Femur (tissue), 1 donor: ENCODE results near the gene PRKAB1.
"Not testable (repeated sequence)": the region's sequence is repeated elsewhere in the genome, so short reads cannot be mapped to it uniquely, and the experiment has no call there.

ENCODE experiments used
- DNase-seq: peaks from one replicate; pipeline ENCODE4 v3.0.0-alpha.2; 2017

The PRKAB1 gene

DNA sequence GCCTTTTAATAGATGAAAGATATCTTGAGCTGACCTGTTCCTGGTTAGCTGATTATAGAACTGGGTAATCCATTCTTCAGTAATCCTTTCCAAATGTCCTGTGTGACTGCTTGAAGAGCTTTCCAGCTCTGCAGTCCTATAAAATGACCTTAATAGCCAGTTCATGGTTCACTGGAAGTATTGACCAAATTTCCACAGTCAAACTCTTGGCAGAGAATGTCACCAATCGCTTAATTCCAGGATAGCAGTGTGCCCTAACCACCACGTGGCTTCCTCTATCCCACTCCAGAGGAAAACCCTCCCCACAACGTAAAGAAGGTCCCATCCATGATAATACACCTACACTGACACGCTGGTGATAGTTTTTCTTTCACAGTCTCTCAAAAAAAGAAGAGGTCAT, 17.4 kb downstream of the PRKAB1 start:
- DNase-seq: no peak

DNA sequence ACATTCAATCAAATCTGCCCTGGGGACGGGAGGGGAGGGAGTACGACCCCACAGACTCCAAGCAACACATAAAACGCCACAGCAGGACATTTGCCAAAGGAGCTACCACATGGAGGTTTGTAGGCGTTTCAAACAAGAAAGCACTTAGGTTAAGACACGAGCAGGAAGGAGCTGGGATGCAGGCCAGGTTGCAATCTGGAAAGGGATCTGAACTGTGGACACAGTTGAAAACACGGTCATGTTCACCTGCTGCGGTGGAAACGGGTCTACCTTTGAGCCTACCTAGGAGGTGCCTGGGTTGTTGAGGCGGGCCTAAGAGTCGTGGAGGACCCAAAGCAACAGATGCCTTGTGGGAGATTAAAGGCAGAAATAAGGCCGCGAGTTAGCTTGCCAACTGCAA, 18.4 kb downstream of the PRKAB1 start:
- DNase-seq: no peak

DNA sequence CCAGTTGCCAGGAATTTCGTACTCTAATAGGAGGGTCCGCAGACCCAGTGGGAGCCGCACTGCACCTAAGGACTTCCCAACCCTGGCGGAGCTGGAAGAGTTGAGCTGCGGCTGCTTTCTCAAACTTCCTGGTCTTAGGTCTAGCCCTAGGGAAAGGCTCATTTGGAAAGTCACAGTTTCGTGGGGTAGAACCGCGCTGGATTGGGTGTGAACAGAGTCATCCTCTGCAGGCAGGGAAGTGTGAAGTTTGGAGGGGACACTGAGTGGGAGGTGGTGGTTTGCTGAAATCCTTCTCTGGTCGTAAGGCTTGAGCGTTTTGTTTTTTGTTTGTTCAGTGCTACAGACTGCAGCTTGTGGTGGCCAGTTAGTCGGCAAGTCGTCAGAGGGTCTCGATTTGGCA, 18.8 kb downstream of the PRKAB1 start:
- DNase-seq: no peak

DNA sequence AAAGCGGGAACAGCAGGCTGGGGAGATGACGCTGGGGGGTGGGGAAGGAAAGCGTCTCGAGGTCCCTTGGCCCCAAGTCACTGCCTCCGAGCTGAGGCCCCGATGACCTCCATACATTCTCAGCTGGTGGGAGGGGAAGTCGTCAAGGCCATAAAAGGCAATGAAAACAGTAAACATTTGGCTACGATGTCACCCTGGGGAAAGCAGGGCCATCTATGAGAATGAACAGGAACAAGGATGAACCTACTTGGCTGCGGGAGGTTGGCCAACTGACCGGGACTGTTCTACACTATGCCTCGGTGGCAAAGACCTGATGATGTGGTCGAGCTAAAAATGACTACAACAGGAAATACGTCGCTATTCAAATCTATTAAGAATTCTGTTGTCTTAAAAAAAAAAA, 19.5 kb downstream of the PRKAB1 start:
- peak; percentile 44 for DNase-seq

DNA sequence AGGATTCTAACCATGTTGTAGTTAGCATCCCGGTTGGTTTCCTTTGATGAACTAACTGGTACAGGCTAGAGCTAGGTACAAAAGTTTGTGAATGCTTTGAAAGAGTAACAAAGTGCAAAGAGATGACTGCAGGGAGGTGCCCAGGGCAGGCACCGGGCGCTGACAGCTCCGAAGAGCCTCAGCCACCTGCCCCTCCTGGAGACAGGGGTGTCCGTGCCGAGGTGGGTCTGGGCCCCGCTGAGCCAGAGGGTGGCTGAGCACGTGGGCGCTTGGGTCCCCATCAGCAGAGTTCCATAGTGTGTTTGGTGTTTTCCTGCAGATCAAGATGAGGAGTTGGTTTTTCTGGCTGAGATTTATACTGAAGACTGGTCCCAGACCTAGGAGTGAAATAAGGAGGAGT, 19.9 kb downstream of the PRKAB1 start:
- DNase-seq: no peak

DNA sequence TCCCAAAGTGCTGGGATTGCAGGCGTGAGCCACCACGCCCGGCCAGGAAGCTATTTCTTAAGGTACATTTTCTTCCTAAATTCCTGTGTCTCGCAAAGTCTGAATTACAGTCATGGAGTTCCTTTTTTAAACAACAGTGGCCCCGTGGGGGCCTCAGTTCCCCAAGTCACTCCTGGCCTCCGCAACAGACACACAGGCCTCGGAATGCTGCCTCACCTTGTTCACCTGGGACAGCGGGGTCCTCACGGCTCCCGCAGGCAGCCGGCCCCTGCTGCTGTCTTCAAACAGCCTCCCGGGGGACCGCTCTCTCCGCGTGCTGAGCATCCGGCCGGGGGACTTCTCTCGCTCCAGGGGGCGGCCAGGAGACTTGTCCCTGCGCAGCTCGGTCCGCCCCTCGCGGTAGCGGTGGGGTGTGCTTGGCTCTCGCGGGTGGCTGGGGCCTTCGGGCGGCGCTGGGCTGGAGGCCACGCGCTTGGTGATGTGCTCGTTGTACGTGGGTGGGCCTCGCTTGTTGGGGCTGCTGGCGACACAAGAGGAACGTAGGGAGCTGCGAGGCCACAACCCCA, 22.1 kb downstream of the PRKAB1 start:
- no peak for DNase-seq

DNA sequence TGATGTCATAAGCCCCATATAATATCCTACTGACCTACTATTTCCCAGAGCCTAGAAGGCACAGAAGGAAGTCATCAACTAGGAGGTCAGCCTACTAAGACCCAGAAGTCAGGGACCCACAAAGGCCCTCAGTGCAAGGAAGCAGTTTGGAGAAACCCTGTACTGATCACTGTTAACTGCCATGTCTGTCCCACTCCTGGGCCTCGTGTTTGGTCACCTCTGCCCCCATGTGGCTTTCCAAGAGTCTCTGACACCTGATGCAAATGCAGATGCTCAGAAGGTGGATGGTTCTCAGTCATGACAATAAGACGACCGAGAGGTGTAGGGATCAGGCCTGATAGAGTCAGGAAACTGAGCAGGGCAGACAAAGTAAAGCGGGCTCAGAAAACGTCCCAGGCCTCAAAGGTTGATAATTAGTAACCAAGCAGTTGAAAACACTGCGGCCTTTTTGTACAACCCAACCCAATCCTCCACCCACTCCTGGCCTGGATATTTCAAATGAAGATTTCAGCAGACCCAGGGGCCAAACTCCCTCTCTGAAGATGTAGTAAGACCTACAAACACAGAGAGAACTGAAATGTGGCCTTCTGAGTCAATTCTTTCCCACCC, 23.4 kb downstream of the PRKAB1 start:
- DNase-seq: no peak

DNA sequence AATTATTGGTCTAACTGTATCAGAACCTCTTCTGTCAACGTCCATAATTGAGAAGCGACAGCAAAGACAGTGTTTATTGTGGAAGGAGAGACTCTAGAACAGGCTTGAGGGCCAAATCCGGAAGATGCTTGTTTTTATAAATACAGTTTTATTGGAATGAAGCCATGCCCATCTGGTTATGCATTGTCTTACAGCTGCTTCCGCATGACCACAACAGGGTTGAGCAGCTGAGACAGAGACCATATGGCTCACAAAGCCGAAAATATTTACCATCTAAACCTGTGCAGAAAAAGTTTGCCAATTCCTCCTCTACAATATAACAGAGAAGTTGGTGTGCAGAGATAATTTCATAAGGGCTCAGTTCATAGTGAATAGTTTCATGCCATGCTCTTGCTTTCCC, 24.5 kb downstream of the PRKAB1 start:
- no peak for DNase-seq

DNA sequence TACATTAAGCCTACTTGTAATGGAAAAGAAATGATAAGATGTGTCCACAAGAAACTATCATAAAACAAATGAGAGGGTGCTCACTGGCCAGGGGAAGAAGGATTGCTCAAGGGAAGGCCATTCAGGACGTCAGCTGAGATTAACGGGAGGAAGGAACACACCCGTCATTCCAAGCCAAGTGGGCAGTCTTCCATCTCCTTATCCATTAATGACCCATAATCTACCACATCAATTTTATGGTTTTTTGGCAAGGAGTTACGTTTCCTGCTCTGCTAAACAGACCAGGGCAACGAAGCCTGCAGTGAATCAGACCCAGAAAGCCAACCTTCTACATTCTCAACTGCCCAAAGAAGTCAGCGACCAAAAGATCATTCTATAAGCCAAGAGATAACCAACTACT, 25.1 kb downstream of the PRKAB1 start:
- DNase-seq: no peak

- DNase-seq: no peak
Measured at GRCh38 chr12:119693511-119693910, 25.6 kb downstream of the PRKAB1 start.

DNA sequence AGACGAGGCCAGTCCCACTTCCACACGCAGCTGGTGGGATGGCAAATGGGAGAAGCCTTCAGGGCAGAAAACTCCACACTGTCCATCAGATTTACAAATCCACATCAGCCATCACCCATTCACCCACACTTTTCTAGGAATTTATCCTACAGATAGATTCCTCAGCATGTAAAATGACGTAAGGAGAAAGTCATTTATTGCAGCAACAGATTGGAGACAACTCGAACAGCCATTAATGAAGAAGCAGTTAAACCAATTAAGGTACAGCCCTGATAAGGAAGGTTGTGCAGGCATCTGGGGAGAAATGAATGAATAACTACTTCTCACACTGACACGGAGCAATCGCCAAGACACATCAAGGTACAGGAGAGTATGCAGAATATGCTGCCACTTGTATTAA, 26.2 kb downstream of the PRKAB1 start:
- no peak for DNase-seq

DNA sequence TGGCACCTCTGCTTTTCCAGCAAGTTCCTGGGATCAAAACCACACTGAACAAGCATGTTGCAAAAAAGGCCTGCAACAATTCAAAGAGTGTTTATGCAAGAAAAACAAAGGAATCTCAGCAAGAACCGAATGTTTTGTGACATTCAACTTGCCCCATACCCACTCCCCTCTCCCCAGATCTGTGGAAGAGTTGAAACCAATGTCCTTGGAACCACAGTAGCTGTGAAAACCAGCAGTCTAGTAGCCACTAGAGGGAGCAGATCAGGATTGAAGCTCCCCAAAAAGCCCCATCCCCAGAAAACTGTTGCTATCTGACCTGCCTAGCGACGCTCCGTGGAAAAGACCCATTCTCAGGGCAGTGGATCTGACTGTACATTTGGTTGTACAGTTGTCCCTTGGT, 27.1 kb downstream of the PRKAB1 start:
- no peak for DNase-seq

- DNase-seq: no peak
Measured at GRCh38 chr12:119696943-119697342, 29.0 kb downstream of the PRKAB1 start.

DNA sequence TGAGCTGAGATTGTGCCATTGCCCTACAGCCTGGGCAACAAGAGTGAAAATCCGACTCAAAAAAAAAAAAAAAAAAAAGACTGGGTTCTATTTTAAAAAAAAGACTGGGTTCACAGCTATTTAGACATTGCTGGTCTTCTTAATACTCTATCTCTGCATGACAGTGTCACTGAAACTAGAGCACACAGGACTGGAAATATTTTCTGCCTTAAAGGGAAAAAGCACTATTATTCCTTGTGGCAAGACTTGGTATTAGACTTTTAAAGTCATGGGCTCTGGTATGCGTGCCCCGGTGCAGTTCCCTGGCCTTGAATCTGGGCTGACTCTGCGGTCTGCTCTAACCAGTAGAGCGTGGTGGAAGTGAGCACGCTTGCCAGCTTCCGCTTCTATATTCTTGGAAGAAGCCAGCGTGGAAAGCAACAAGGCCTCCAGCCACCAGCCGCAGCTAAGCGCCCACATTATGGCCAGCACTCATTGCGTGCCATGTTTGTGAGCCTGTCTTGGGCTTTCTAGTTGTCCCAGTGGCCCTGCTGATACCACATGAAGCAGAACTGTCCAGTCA, 31.3 kb downstream of the PRKAB1 start:
- DNase-seq: peak; percentile 43

DNA sequence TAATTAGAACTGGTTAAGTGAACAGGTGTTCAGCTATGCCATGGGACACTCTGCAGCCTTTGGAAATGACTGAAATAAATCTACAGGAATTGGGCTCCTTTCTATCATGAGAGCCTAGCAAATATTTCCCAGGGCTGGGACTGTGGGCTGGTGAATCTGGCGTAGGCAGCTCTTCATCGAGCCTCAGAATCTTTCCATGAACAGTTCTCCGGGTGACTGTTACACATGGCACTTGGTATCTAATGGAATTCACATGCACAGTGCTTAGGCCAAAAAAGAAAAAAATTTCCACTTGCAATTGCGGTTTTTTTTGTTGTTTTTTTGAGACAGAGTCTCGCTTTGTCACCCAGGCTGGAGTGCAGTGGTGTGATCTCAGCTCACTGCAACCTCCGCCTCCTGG, 32.1 kb downstream of the PRKAB1 start:
- no peak for DNase-seq

GRCh38 chr12:119704065-119704747, 36.3 kb downstream of the PRKAB1 start:
- DNase-seq: no peak

DNA sequence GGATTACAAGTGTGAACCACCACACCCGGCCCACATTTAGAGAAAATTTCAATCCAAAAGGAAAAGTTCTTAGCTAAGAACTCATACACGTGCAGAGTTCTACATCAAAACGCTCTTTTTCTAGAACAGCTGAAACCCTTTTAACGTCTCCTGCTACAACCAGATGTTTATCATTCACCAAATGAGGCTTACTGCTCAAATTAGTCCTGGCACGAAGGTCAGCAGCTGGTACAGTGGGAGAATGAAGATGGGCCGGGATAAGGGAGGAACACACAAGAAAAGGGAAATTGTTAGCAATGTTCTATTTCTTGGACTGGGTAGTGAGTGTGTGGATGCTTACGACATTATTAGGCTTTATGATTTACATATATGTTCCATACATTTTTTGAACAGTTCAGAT, 37.2 kb downstream of the PRKAB1 start:
- no peak for DNase-seq

GRCh38 chr12:119706427-119706826, 38.5 kb downstream of the PRKAB1 start:
- not testable (repeated sequence) for DNase-seq

DNA sequence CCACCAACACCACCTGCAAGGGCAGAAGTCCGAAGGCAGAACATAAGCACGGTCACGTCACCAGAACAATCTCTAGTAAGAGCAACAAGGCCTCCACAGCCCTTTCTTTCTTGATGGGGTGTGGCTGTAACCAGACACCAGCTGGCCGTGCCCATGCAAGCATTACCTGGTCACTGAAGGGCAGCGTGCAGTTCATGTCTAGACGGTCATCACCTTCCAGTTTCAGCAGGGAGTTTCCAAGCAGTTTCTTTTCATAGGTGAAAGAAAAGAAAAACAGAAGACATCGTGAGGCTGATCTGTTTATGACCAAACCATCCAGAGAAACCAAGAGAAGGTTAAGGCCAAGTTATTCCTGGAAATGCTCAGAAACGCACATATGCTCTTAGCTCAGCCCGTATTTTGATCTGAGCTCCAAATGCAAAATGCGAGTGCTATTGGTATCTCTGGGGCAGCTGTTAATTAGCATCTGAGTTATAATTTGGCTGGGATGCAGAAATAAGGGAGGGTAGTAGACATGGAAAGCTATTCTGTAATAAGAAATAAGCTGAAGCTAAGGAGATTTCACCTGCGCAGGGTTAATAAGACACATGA, 42.5 kb downstream of the PRKAB1 start:
- no peak for DNase-seq

DNA sequence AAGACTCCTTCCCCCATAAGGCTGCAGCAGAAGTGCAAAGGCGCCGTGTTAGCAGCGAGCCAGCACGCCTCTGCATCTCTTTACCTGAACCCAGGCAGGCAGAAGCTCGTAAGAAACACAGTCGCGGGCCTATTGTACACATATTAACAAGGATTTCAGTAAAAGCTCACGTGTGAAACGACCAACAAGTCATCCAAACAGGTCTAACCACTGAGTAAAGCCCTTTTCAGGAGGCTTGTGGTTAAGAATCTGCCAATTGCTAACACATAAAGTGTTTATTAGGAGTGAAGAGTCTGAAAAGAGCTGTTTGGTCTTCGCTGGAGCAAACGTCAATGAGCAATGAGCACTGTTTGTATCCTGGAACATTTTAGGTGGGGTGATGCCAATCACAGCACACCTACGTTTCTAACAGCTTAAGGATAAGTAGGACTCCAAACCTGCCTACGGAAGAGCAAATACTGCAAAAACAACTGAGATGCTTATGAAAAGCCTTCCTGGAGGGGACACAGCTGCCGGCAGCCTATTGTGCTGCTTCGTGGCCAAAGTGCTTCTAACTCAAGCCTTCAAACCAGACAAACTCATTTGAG, 43.1 kb downstream of the PRKAB1 start:
- DNase-seq: no peak

DNA sequence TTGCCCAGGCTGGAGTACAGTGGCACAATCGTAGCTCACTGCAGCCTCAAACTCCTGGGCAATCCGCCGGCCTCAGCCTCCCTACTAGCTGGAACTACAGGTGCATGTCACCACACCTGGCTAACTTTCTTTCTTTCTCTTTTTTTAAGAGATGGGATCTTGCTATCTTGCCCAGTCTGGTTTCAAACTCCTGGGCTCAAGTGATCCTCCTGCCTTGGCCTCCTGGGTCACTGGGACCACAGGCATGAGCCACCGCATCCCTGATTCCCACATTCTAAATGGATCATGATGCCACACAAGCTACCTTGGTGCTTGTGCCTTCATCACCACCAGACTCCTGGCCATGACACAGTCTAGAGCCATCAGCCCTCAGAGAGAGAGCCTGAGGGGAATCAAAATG, 43.8 kb downstream of the PRKAB1 start:
- no peak for DNase-seq

- no peak for DNase-seq
Measured at GRCh38 chr12:119712721-119713120, 44.8 kb downstream of the PRKAB1 start.

DNA sequence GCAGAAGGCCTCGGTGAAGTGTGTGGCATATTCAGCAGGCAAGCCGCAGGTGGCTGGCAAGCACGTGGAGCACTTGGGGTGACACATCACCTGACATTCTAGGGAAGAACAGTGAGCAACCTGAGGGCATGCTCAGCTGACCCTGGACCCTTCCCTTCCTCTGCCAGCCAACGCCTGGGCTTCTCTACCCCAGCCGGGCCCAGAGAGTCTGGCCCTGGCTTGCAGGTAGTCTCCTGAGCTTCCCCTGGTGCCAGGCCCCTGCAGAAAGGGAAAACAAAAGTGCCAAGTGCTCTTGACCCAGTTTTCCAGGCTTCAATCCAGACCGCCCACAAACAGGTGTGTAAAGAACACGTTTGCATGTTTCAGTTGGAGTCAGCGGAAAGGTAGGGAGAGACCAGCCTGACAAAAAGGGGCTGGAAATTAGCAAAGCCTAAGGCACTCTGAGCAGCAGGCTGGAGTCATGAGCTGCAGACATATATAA, 45.7 kb downstream of the PRKAB1 start:
- DNase-seq: no peak
